ENCODE data around the gene PASK.

PASK gene

DNA sequence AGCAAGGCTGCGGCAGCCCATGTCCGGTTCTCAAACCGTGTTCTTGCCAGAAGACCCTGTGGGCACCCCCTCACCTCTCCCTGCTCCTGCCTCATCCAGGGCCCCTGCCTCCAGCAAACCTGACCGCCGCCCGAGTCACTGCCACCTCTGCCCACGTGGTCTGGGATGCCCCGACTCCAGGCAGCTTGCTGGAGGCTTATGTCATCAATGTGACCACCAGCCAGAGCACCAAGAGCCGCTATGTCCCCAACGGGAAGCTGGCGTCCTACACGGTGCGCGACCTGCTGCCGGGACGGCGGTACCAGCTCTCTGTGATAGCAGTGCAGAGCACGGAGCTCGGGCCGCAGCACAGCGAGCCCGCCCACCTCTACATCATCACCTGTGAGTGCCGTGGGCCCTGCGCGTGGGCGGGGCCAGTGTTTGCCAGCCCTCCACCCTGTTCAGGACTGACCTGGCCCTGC is 79.4 kb downstream of the PASK start:
- TF ChIP-seq, protein P1, sequence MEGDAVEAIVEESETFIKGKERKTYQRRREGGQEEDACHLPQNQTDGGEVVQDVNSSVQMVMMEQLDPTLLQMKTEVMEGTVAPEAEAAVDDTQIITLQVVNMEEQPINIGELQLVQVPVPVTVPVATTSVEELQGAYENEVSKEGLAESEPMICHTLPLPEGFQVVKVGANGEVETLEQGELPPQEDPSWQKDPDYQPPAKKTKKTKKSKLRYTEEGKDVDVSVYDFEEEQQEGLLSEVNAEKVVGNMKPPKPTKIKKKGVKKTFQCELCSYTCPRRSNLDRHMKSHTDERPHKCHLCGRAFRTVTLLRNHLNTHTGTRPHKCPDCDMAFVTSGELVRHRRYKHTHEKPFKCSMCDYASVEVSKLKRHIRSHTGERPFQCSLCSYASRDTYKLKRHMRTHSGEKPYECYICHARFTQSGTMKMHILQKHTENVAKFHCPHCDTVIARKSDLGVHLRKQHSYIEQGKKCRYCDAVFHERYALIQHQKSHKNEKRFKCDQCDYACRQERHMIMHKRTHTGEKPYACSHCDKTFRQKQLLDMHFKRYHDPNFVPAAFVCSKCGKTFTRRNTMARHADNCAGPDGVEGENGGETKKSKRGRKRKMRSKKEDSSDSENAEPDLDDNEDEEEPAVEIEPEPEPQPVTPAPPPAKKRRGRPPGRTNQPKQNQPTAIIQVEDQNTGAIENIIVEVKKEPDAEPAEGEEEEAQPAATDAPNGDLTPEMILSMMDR (IDR thresholded peaks at IDR 0.05; ENCODE audit: low read depth, low read length, missing control alignments), result no peak
- DNase-seq (ENCODE audit: low read depth), result no peak
- no peak overlapping the region for H3K4me3 ChIP-seq (ENCODE audit: low read depth, low read length)

DNA sequence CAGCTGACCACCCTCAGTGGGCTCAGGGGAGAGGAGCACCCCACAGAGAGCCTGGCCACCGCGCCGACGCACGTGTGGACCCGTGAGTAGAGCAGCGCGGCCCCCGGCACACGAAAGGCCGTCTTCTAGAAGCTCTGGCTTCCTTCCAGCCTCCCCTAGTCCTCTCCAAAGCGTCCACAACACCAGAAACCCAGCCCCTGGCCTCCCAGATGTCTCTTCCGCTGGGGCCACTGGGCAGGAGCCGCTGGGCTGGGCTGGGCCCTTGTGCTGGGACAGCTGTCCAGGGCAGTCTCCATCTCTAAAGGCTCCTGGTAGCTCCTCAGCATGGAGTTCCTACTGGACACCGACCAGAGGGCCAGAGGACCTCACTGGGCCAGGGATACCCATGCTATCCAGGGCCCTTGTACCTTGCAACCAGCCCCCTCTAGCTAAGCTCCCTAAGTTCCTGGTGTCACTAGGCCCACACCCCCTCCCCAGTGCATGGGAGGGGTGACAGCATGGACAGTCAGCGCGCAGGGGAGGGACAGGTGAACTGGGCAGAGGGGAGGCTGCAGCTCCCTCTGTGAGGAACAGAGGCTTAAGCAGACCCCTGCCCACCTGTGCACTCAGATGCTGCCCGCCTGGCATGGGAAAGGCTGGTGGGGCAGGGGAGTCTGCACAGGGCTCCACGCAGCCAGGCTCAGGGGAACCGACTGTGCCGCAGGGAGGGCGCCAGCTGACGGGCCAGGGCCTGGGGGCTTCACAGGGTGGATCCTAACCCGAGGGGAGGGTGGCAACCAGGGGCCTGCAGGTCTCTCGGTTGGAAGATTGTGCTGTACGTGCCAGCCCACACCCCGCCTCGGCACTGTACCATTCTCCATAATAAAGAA is 80.1 kb downstream of the PASK start:
- no peak for DNase-seq (ENCODE audit: low read depth)
- no peak overlapping the region for H3K4me3 ChIP-seq (ENCODE audit: low read depth, low read length)
- TF ChIP-seq, protein P1 (IDR thresholded peaks at IDR 0.05; ENCODE audit: low read depth, low read length, missing control alignments), result no peak

DNA sequence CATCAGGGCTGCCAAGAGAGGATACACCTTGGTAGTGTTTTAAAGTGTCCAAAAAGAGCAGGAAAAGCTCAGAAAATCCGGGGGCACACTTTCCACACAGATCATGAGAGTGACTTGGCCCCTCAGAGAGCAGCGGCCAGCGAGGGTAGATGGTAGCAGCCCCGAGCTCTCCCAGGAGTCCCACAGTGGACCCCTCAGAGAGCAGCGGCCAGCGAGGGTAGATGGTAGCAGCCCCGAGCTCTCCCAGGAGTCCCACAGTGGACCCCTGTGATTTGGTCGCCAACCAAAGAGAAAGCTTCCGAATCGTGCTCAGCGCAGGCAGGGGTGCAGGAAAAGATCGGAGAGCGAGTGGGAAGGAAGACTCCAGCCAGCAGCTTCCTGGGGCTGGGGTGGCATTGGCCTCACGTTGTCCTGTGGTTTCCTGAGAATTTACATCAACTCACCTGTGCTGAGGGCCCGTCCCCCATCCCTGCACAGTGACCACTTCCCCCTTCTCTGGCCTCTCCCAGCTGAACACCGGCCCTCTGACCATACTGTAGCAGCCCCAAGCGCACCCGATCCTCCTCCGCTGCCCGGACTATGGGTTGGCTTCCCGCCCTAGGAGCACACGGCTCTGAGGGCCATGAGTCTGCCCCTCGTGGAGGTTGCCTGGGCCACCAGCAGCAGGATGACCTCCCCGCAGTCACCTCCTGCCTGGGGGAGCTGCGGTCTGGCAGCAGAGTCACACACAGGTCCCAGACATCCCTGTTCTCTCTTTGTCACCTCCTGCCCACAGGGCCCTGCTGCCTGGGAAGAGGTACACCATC is 80.9 kb downstream of the PASK start:
- no peak overlapping the region for H3K4me3 ChIP-seq (ENCODE audit: low read depth, low read length)
- TF ChIP-seq, protein P1 (IDR thresholded peaks at IDR 0.05; ENCODE audit: low read depth, low read length, missing control alignments), result no peak
- DNase-seq (ENCODE audit: low read depth), result no peak

DNA sequence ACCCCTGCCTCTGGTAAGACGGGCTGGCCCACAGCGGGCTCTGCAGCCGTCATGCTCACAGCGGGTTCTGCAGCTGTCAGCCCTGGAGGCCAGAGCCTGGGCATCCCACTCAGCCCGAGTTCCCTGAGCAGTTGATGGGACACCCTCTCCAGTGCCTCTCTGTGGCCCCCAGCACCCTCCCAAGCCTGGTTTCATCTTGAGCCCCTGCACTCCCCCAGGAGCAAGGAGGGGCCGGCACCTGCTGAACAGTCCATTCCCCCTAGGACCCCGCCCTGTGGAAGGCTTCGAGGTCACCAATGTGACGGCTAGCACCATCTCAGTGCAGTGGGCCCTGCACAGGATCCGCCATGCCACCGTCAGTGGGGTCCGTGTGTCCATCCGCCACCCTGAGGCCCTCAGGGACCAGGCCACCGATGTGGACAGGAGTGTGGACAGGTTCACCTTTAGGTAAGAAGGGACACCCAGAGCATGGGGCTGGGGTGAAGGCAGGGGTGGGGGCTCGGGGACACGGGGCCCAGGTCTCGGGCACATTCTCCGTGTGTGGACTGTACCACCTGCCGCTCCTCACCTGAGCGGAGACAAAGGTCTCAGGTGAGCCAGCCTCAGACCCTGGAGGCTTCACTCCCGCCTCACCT is 81.7 kb downstream of the PASK start:
- H3K4me3 ChIP-seq (ENCODE audit: low read depth, low read length), result no peak overlapping the region
- DNase-seq (ENCODE audit: low read depth), result no peak
- TF ChIP-seq, protein P1 (IDR thresholded peaks at IDR 0.05; ENCODE audit: low read depth, low read length, missing control alignments), result no peak

DNA sequence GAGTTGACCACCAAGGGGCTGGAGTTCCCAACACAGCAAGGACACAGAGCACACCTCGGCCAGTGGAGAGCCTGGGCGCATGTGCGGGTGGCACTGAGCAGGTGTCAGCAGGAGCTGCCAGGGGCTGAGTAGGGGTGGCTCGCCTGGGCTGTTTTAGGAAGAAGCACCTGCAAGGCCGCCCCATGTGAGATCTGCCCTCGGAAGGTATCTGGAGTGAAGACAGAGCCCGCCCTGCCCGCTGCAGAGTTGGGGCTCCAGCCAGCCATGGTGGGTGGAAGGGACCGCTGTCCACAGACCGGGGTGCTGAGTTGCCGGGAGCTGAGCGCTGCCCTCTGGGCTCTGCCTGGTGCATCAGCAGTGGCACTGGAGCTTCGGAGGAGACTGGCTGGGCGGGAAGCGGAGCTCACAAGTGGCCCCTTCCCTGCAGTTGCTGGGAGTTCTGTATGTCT is 82.4 kb downstream of the PASK start:
- no peak overlapping the region for H3K4me3 ChIP-seq (ENCODE audit: low read depth, low read length)
- DNase-seq (ENCODE audit: low read depth), result no peak
- TF ChIP-seq, protein P1 (IDR thresholded peaks at IDR 0.05; ENCODE audit: low read depth, low read length, missing control alignments), result no peak

DNA sequence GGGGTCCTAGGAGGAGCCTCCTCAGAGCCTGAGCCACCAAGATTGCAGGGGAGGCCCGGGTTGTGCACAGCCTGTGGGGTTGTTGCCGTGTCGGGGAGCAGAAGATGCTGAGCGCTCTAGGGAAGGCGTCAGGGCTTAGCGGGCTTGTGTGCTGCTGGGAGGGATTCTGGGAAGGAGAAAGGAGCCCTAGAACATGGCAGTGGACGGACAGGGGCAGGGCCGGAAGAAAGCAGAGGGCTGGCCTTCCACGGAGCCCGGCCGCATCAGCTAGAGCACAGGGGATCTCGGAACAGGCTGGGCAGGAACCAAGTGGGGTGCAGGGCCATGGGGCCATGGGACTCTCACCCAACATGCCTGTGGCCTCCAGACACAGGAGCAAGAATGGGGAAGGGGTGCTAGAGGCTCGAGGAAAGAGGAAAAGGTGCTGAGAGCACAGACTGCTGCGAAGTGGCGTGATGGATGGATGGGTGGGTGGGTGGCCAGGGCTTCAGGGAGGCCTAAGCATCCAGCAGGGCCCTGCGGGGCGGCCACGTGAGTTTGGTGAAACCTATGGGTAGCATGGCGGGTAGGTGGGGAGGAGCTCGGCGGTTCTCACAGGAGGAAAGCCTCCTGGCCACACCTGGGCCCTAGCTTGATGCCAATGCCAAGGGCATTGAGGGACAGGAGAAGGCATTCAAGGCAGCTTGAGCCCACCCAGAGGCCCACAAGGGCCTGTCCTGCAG is 82.9 kb downstream of the PASK start:
- H3K4me3 ChIP-seq (ENCODE audit: low read depth, low read length), result no peak overlapping the region
- TF ChIP-seq, protein P1 (IDR thresholded peaks at IDR 0.05; ENCODE audit: low read depth, low read length, missing control alignments), result no peak
- no peak for DNase-seq (ENCODE audit: low read depth)

Data from GM12864 (cell line).